ENCODE data around the gene SNTA1.
"Not testable (repeated sequence)": the region's sequence is repeated elsewhere in the genome, so short reads cannot be mapped to it uniquely, and the experiment has no call there.

The SNTA1 gene

GRCh38 chr20:33438481-33438880 lies 5.1 kb downstream of the SNTA1 start:
- TF ChIP-seq POLR2A (IDR thresholded peaks at IDR 0.05; ENCODE audit: low read depth, low read length) (no peak), POLR2AphosphoS5 (IDR thresholded peaks at IDR 0.05; ENCODE audit: low read depth, low read length) (no peak), TAF1 (IDR thresholded peaks at IDR 0.05; ENCODE audit: borderline replicate concordance, low read depth, low read length) (no peak)
- FAIRE-seq (no peak), DNase-seq (ENCODE audit: insufficient read length) (no peak)

- DNase-seq (ENCODE audit: insufficient read length) = no peak
- FAIRE-seq = no peak
- TF ChIP-seq TAF1 (IDR thresholded peaks at IDR 0.05; ENCODE audit: borderline replicate concordance, low read depth, low read length) (no peak), POLR2AphosphoS5 (IDR thresholded peaks at IDR 0.05; ENCODE audit: low read depth, low read length) (no peak), POLR2A (IDR thresholded peaks at IDR 0.05; ENCODE audit: low read depth, low read length) (no peak)
These were observed 6.2 kb downstream of the SNTA1 start for GRCh38 chr20:33437141-33437911.

GRCh38 chr20:33434434-33434833 lies 9.1 kb downstream of the SNTA1 start:
- FAIRE-seq (no peak), DNase-seq (ENCODE audit: insufficient read length) (no peak)
- TF ChIP-seq TAF1 (IDR thresholded peaks at IDR 0.05; ENCODE audit: borderline replicate concordance, low read depth, low read length) (no peak), POLR2AphosphoS5 (IDR thresholded peaks at IDR 0.05; ENCODE audit: low read depth, low read length) (no peak), POLR2A (IDR thresholded peaks at IDR 0.05; ENCODE audit: low read depth, low read length) (no peak)

GRCh38 chr20:33433465-33434234 lies 9.9 kb downstream of the SNTA1 start:
- FAIRE-seq = no peak
- no peak for DNase-seq (ENCODE audit: insufficient read length)
- TF ChIP-seq TAF1 (IDR thresholded peaks at IDR 0.05; ENCODE audit: borderline replicate concordance, low read depth, low read length) = no peak
- no peak for TF ChIP-seq POLR2A (IDR thresholded peaks at IDR 0.05; ENCODE audit: low read depth, low read length)
- no peak for TF ChIP-seq POLR2AphosphoS5 (IDR thresholded peaks at IDR 0.05; ENCODE audit: low read depth, low read length)

- no peak for DNase-seq (ENCODE audit: insufficient read length)
- TF ChIP-seq POLR2A (IDR thresholded peaks at IDR 0.05; ENCODE audit: low read depth, low read length) (no peak), TAF1 (IDR thresholded peaks at IDR 0.05; ENCODE audit: borderline replicate concordance, low read depth, low read length) (no peak), POLR2AphosphoS5 (IDR thresholded peaks at IDR 0.05; ENCODE audit: low read depth, low read length) (no peak)
- FAIRE-seq = no peak
These were observed 11.7 kb downstream of the SNTA1 start for GRCh38 chr20:33431797-33432381.

- DNase-seq (ENCODE audit: insufficient read length); FAIRE-seq: not testable (repeated sequence)
These were observed 19.7 kb downstream of the SNTA1 start for GRCh38 chr20:33423875-33424274.

GRCh38 chr20:33423141-33423834 lies 20.3 kb downstream of the SNTA1 start:
- DNase-seq (ENCODE audit: insufficient read length) (no peak), FAIRE-seq (no peak)
- TF ChIP-seq POLR2A (IDR thresholded peaks at IDR 0.05; ENCODE audit: low read depth, low read length) (no peak), POLR2AphosphoS5 (IDR thresholded peaks at IDR 0.05; ENCODE audit: low read depth, low read length) (no peak), TAF1 (IDR thresholded peaks at IDR 0.05; ENCODE audit: borderline replicate concordance, low read depth, low read length) (no peak)

- no peak for DNase-seq (ENCODE audit: insufficient read length)
- FAIRE-seq = no peak
- TF ChIP-seq TAF1 (IDR thresholded peaks at IDR 0.05; ENCODE audit: borderline replicate concordance, low read depth, low read length) = no peak
- no peak for TF ChIP-seq POLR2AphosphoS5 (IDR thresholded peaks at IDR 0.05; ENCODE audit: low read depth, low read length)
- TF ChIP-seq POLR2A (IDR thresholded peaks at IDR 0.05; ENCODE audit: low read depth, low read length) = no peak
These were observed 24.2 kb downstream of the SNTA1 start for GRCh38 chr20:33419140-33419974.

GRCh38 chr20:33418033-33418432 lies 25.5 kb downstream of the SNTA1 start:
- no peak for FAIRE-seq
- no peak for TF ChIP-seq TAF1 (IDR thresholded peaks at IDR 0.05; ENCODE audit: borderline replicate concordance, low read depth, low read length)
- TF ChIP-seq POLR2A (IDR thresholded peaks at IDR 0.05; ENCODE audit: low read depth, low read length) = no peak
- no peak for TF ChIP-seq POLR2AphosphoS5 (IDR thresholded peaks at IDR 0.05; ENCODE audit: low read depth, low read length)
- DNase-seq (ENCODE audit: insufficient read length) = no peak

GRCh38 chr20:33415948-33416347 lies 27.6 kb downstream of the SNTA1 start:
- no peak for FAIRE-seq
- no peak for TF ChIP-seq POLR2A (IDR thresholded peaks at IDR 0.05; ENCODE audit: low read depth, low read length)
- TF ChIP-seq POLR2AphosphoS5 (IDR thresholded peaks at IDR 0.05; ENCODE audit: low read depth, low read length) = no peak
- no peak for TF ChIP-seq TAF1 (IDR thresholded peaks at IDR 0.05; ENCODE audit: borderline replicate concordance, low read depth, low read length)
- no peak for DNase-seq (ENCODE audit: insufficient read length)

- FAIRE-seq (no peak), DNase-seq (ENCODE audit: insufficient read length) (no peak)
- TF ChIP-seq POLR2AphosphoS5 (IDR thresholded peaks at IDR 0.05; ENCODE audit: low read depth, low read length) = no peak
- no peak for TF ChIP-seq TAF1 (IDR thresholded peaks at IDR 0.05; ENCODE audit: borderline replicate concordance, low read depth, low read length)
- no peak for TF ChIP-seq POLR2A (IDR thresholded peaks at IDR 0.05; ENCODE audit: low read depth, low read length)
These were observed 31.1 kb downstream of the SNTA1 start for GRCh38 chr20:33412484-33412838.

All from GM12892 (cell line).